Gastrocnemius medialis (tissue), 4 donors: ENCODE measurements around the gene PXMP2. TPM values are rescaled to one million over a fixed set of nuclear protein-coding genes. Genes with fewer than 3 reads are reported as not detected.

ENCODE experiments used
- ATAC-seq, 2 donors: fragments of 150-250 bp; one replicate each; pipeline ENCODE4 v1.9.1; 2016
- DNase-seq, 2 donors: peaks; one replicate each; pipeline ENCODE4 v3.0.0-alpha.2; 2019
- H3K27ac ChIP-seq, 4 donors: fragments of 200-600 bp; sonication (generic); 1 replicate in 1 of 4; 2 replicates in 3 of 4; pipeline ENCODE4 v1.5.1; 2016 to 2018; ENCODE audit warnings: mild to moderate bottlenecking in 2 of 4, moderate library complexity in 1 of 4
- H3K27me3 ChIP-seq, 3 donors: fragments of 200-600 bp; sonication (generic) in 2 of 3; 1 replicate in 1 of 3; 2 replicates in 2 of 3; pipeline versions ENCODE4 v1.5.1 to v1.6.0; 2016 to 2019; ENCODE audit warnings: mild to moderate bottlenecking in 1 of 3, moderate library complexity in 1 of 3
- H3K36me3 ChIP-seq, 2 donors: fragments of 200-600 bp; sonication (generic) in 1 of 2; one replicate each; pipeline ENCODE4 v1.5.1; 2017 to 2018
- H3K4me1 ChIP-seq, 2 donors: fragments of 200-600 bp; sonication (generic) in 1 of 2; one replicate each; pipeline ENCODE4 v1.5.1; 2016 to 2017; ENCODE audit warnings: mild to moderate bottlenecking in 2 of 2
- H3K4me3 ChIP-seq, 4 donors: fragments of 200-600 bp; sonication (generic) in 3 of 4; 1 replicate in 1 of 4; 2 replicates in 3 of 4; pipeline ENCODE4 v1.5.1; 2016 to 2019; ENCODE audit warnings: mild to moderate bottlenecking in 2 of 4
- H3K9me3 ChIP-seq, 3 donors: fragments of 200-600 bp; sonication (generic) in 2 of 3; 1 replicate in 1 of 3; 2 replicates in 2 of 3; pipeline ENCODE4 v1.5.1; 2016 to 2019
- CTCF ChIP-seq, 5 experiments: fragments of 450-650 bp in 3 of 5; fragments of 200-600 bp in 2 of 5; sonication (generic) in 2 of 5; IDR thresholded peaks in 4 of 5; conservative IDR thresholded peaks in 1 of 5; 1 replicate in 4 of 5; 2 replicates in 1 of 5; pipeline ENCODE4 v1.5.1; 2016 to 2019; ENCODE audit warnings: antibody characterized with exemption in 5 of 5, mild to moderate bottlenecking in 3 of 5, moderate library complexity in 3 of 5
- POLR2A ChIP-seq, 2 donors: fragments of 450-650 bp; IDR thresholded peaks; one replicate each; pipeline ENCODE4 v1.6.1; 2017; ENCODE audit warnings: antibody characterized with exemption in 2 of 2, mild to moderate bottlenecking in 2 of 2, moderate library complexity in 2 of 2
- in situ Hi-C, 4 donors: fragments of 200-750 bp; cut with MboI; loops; one replicate each; pipeline versions ENCODE4 v1.15.0 to v1.8.0; 2017; ENCODE audit warnings: low sequenced_read_pairs in 4 of 4
- intact Hi-C: fragments of 100-400 bp; cut with DNase I; formaldehyde crosslinking; loops from one replicate; pipeline ENCODE4 v1.15.1; 2023; ENCODE audit warnings: low total_unique reads
- total RNA-seq, 4 donors: library from RNA; depleted of rRNA; stranded (reverse); fragments of >200 nt; gene quantifications; one replicate each; pipeline versions ENCODE4 v1.1.0 to v1.2.3, GENCODE V29; 2016

Gene PXMP2
- total RNA-seq: 10 to 100 TPM; 16.0 to 44.8 (median 38.6) TPM

GRCh38 chr12:132687211-132688164 is at the start of gene PXMP2, which contains the start of gene POLE:
TSS of gene PXMP2 (plus strand) at chr12:132687587. CDS start at chr12:132687671, 84 bp downstream.
TSS of gene POLE (minus strand) at chr12:132687342. CDS start at chr12:132687315, 27 bp downstream.
- DNase-seq (peak; percentile 91 to 95), ATAC-seq (peak; percentile 97 to 98)
- in situ Hi-C loops: no loop called here
- Histone ChIP-seq H3K4me3 (peak within 1 kb of the TSS; percentile 65 to 98 (median 80)), H3K27me3 (no peaks in the 10 kb centered on the region), H3K4me1 (peaks cover 6 to 10% of the 10 kb centered on the region in 2 donors), H3K27ac (peak within 1 kb of the TSS; percentile 62 to 77 (median 72)), H3K36me3 (no peaks in the 10 kb centered on the region), H3K9me3 (no peaks in the 10 kb centered on the region)
- TF ChIP-seq POLR2A (IDR thresholded peaks at IDR 0.05) (peak; percentile 74 to 76), CTCF (IDR thresholded peaks at IDR 0.05 in 4 of 5, conservative IDR thresholded peaks at IDR 0.05 in 1 of 5) (peak in 3 of 5 experiments; percentile 12 to 20 (median 18))
- intact Hi-C loops: loop anchor here (1.0 to 5.0 kb wide), 4 partner anchors 23 to 393 kb away; partner anchors contain the start of genes ANKLE2, GOLGA3, PGAM5 and ZNF140

GRCh38 chr12:132637811-132638210 is 49.6 kb upstream of the PXMP2 start:
- Histone ChIP-seq H3K36me3 (peaks cover 0 to 64% of the 10 kb centered on the region in 2 donors), H3K27me3 (no peaks in the 10 kb centered on the region), H3K4me3 (no peak overlapping the region), H3K27ac (no peak overlapping the region), H3K4me1 (no peaks in the 10 kb centered on the region), H3K9me3 (no peaks in the 10 kb centered on the region)
- DNase-seq (no peak), ATAC-seq (no peak)
- in situ Hi-C loops (no loop called here), intact Hi-C loops (no loop called here)
- no peak for TF ChIP-seq POLR2A (IDR thresholded peaks at IDR 0.05)
- no peak for TF ChIP-seq CTCF (IDR thresholded peaks at IDR 0.05 in 4 of 5, conservative IDR thresholded peaks at IDR 0.05 in 1 of 5)

- Histone ChIP-seq H3K4me3 (no peak overlapping the region), H3K36me3 (peaks cover 0 to 68% of the 10 kb centered on the region in 2 donors), H3K27me3 (no peaks in the 10 kb centered on the region), H3K4me1 (no peaks in the 10 kb centered on the region), H3K27ac (no peak overlapping the region), H3K9me3 (no peaks in the 10 kb centered on the region)
- peak; percentile 39 to 56 for ATAC-seq
- TF ChIP-seq POLR2A (IDR thresholded peaks at IDR 0.05) (no peak), CTCF (IDR thresholded peaks at IDR 0.05 in 4 of 5, conservative IDR thresholded peaks at IDR 0.05 in 1 of 5) (peak in 4 of 5 experiments; percentile 28 to 57 (median 36))
- in situ Hi-C loops: no loop called here
- DNase-seq: peak in 1 of 2 donors; percentile 48
- intact Hi-C loops: no loop called here
Observed at GRCh38 chr12:132638541-132639408, 48.6 kb upstream of the PXMP2 start.

- DNase-seq (no peak), ATAC-seq (no peak)
- H3K9me3 ChIP-seq: no peaks in the 10 kb centered on the region
- H3K4me3 ChIP-seq: no peak overlapping the region
- in situ Hi-C loops: no loop called here
- H3K36me3 ChIP-seq: peaks cover 0 to 61% of the 10 kb centered on the region in 2 donors
- no peaks in the 10 kb centered on the region for H3K27me3 ChIP-seq
- H3K4me1 ChIP-seq: no peaks in the 10 kb centered on the region
- intact Hi-C loops: no loop called here
- no peak for TF ChIP-seq CTCF (IDR thresholded peaks at IDR 0.05 in 4 of 5, conservative IDR thresholded peaks at IDR 0.05 in 1 of 5)
- TF ChIP-seq POLR2A (IDR thresholded peaks at IDR 0.05): no peak
- H3K27ac ChIP-seq: no peak overlapping the region
Observed at GRCh38 chr12:132639956-132640520, 47.3 kb upstream of the PXMP2 start.
